Transverse colon (tissue), 4 donors: ENCODE data around the gene CETN1. TPM values are rescaled to one million over a fixed set of nuclear protein-coding genes. Genes with fewer than 3 reads are reported as not detected.

Experiments
- DNase-seq: peaks from one replicate; pipeline ENCODE4 v3.0.0-alpha.2; 2019
- H3K27ac ChIP-seq, 4 donors: fragments of 200-600 bp; sonication (generic); 2 replicates each; pipeline ENCODE4 v1.5.1; 2016 to 2018; ENCODE audit warnings: inconsistent platforms in 4 of 4
- H3K27me3 ChIP-seq: fragments of 200-600 bp; sonication (generic); 2 replicates; pipeline ENCODE4 v1.5.1; 2017; ENCODE audit warnings: inconsistent platforms
- H3K36me3 ChIP-seq, 4 donors: fragments of 200-600 bp; sonication (generic); 2 replicates each; pipeline ENCODE4 v1.5.1; 2017 to 2019; ENCODE audit warnings: inconsistent platforms in 4 of 4
- H3K4me1 ChIP-seq, 4 donors: fragments of 200-600 bp; sonication (generic); 2 replicates each; pipeline ENCODE4 v1.5.1; 2017 to 2020; ENCODE audit warnings: inconsistent platforms in 4 of 4
- H3K4me3 ChIP-seq, 4 donors: fragments of 200-600 bp; sonication (generic); 1 replicate in 1 of 4; 2 replicates in 3 of 4; pipeline versions ENCODE4 v1.5.1 to v1.6.1; 2017 to 2019; ENCODE audit warnings: inconsistent platforms in 4 of 4
- H3K9me3 ChIP-seq, 2 donors: fragments of 200-600 bp; sonication (generic); 2 replicates each; pipeline ENCODE4 v1.5.1; 2017 to 2019; ENCODE audit warnings: inconsistent platforms in 2 of 2
- EP300 ChIP-seq: sonication (generic); formaldehyde crosslinking; IDR thresholded peaks from one replicate; pipeline ENCODE4 v1.6.1; 2017; ENCODE audit warnings: antibody characterized with exemption, low read depth
- POLR2A ChIP-seq: fragments of 450-650 bp; IDR thresholded peaks from one replicate; pipeline ENCODE4 v1.6.1; 2016; ENCODE audit warnings: antibody characterized with exemption, mild to moderate bottlenecking, moderate library complexity
- POLR2AphosphoS5 ChIP-seq, 3 donors: sonication (generic); formaldehyde crosslinking; IDR thresholded peaks; one replicate each; pipeline ENCODE4 v1.6.1; 2016; ENCODE audit warnings: antibody characterized with exemption in 3 of 3
- WGBS, 2 donors: methylation state at CpG; one replicate each; pipeline ENCODE4 v1.1.5; 2018; ENCODE audit warnings: low coverage in 1 of 2; 5-methylcytosine and 5-hydroxymethylcytosine counted together
- in situ Hi-C, 4 donors: fragments of 200-750 bp; cut with MboI; loops; one replicate each; pipeline versions ENCODE4 v1.15.0 to v1.15.1; 2017; ENCODE audit warnings: low sequenced_read_pairs in 3 of 4, low pct_ligation_motif_present in 1 of 4, low pct_unique_long_range_greater_than_20kb in 1 of 4
- intact Hi-C: fragments of 100-400 bp; cut with DNase I; formaldehyde crosslinking; loops from one replicate; pipeline ENCODE4 v1.15.1; 2023; ENCODE audit warnings: low total_unique reads
- total RNA-seq, 4 donors: library from RNA; depleted of rRNA; stranded (reverse); fragments of >200 nt; gene quantifications; one replicate each; pipeline ENCODE4 v1.1.0, GENCODE V29; 2016
- TF ChIP-seq, protein P1 (sequence below), 5 experiments: fragments of 200-600 bp in 3 of 5; fragments of 450-650 bp in 2 of 5; sonication (generic) in 3 of 5; IDR thresholded peaks; 1 replicate in 2 of 5; 2 replicates in 3 of 5; pipeline ENCODE4 v1.5.1; 2016 to 2017; ENCODE audit warnings: antibody characterized with exemption in 5 of 5, inconsistent platforms in 3 of 5, mild to moderate bottlenecking in 2 of 5, moderate library complexity in 1 of 5

The CETN1 gene
- total RNA-seq, 4 donors from 2014 or later, result not detected

DNA sequence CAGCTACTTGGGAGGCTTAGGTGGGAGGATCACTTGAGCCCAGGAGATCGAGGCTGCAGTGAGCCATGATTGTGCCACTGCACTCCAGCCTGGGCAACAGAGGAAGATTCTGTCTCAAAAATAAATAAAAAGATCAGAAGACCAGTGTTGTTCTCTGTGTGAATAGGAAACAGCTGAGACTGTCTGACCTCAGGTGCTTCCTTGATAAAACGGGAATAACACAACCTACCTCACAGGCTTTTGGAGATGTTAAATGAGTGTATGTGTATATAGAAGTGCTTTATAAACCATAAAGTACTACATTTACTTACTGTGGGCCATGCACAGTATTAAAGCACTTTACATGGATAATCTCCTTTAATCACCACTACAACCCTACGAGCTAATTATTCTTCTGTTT, 9.9 kb upstream of the CETN1 start:
- Histone ChIP-seq H3K36me3 (no peaks in the 10 kb centered on the region), H3K9me3 (no peaks in the 10 kb centered on the region), H3K4me1 (no peaks in the 10 kb centered on the region), H3K27me3 (no peaks in the 10 kb centered on the region), H3K27ac (no peak overlapping the region), H3K4me3 (no peak overlapping the region)
- TF ChIP-seq, protein P1, sequence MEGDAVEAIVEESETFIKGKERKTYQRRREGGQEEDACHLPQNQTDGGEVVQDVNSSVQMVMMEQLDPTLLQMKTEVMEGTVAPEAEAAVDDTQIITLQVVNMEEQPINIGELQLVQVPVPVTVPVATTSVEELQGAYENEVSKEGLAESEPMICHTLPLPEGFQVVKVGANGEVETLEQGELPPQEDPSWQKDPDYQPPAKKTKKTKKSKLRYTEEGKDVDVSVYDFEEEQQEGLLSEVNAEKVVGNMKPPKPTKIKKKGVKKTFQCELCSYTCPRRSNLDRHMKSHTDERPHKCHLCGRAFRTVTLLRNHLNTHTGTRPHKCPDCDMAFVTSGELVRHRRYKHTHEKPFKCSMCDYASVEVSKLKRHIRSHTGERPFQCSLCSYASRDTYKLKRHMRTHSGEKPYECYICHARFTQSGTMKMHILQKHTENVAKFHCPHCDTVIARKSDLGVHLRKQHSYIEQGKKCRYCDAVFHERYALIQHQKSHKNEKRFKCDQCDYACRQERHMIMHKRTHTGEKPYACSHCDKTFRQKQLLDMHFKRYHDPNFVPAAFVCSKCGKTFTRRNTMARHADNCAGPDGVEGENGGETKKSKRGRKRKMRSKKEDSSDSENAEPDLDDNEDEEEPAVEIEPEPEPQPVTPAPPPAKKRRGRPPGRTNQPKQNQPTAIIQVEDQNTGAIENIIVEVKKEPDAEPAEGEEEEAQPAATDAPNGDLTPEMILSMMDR (IDR thresholded peaks at IDR 0.05), result no peak
- no peak for TF ChIP-seq EP300
- TF ChIP-seq POLR2AphosphoS5 (IDR thresholded peaks at IDR 0.05), result no peak
- no peak for TF ChIP-seq POLR2A
- intact Hi-C loops (no loop called here), in situ Hi-C loops (no loop called here)
- DNase-seq, result no peak
- WGBS, 2 donors, result 63 to 68% methylated on average over 2 to 3 of the region's 3 CpGs

DNA sequence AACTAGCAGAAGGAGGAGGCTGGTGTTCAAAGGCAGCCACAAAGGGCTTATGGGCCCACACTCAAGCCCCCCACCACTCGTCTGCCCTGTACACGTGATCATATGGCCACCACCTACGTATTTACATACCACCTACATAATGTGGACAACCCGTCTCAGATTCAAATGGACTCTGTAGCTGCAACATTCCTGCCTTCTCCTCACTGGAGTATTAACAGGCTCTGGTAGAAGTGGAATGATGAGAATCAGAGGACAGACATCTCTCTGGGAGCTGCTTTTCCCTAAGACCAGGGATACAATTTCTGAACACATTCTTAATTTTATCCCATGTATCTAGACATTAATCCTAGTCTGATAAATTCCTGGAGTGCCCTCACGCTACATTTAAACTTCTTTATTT, 9.5 kb upstream of the CETN1 start:
- intact Hi-C loops, result no loop called here
- WGBS, 2 donors, result 68 to 91% methylated on average over 5 of the region's 5 CpGs
- in situ Hi-C loops, result no loop called here

DNA sequence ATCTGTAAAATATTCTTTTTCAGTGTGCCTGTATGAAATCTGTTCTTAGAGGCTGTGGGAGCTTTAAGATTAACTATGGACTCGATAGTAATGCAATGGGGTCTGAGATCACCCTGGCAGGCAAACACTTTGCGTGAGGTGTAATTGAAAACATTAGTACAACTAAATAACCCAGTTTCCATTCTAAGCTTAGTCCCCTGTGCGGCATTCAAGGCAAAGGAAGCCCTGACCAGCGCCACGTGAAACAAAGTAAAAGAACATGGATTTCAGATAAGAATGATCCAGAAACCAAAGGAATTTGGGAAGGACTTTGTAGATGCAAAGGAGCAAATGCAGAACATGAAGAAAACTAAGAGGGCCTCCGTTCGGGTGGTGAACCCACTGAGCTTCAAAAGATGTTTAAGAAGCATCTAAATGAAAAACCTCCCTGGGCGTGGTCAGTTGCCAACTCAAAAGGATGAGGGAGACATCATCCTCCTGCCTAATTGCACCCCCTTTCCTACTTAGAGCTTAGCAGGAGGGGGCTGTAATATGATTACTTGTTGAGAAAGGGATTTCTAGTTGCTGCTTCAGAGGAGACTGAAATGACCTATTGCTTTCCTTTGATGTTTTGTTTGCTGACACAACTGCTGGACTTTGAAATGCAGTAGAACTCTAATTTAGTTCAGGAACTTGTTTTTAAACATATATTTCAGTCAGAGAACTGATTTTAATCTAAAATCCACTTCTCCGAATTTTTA, 7.9 kb upstream of the CETN1 start:
- WGBS, 2 donors, result 85 to 89% methylated on average over 5 to 9 of the region's 9 CpGs
- intact Hi-C loops, result no loop called here
- H3K4me3 ChIP-seq, result no peak overlapping the region
- TF ChIP-seq EP300, result no peak
- TF ChIP-seq POLR2AphosphoS5 (IDR thresholded peaks at IDR 0.05), result no peak
- TF ChIP-seq, protein P1 (IDR thresholded peaks at IDR 0.05), result no peak
- no peak for TF ChIP-seq POLR2A
- no peaks in the 10 kb centered on the region for H3K36me3 ChIP-seq
- no peak overlapping the region for H3K27ac ChIP-seq
- in situ Hi-C loops, result no loop called here
- H3K4me1 ChIP-seq, result no peaks in the 10 kb centered on the region
- H3K27me3 ChIP-seq, result no peaks in the 10 kb centered on the region
- no peak for DNase-seq
- H3K9me3 ChIP-seq, result no peaks in the 10 kb centered on the region

More for the DNA sequence above, 9.5 kb upstream of the CETN1 start:
- H3K4me1 ChIP-seq, result no peaks in the 10 kb centered on the region
- TF ChIP-seq POLR2A (no peak), POLR2AphosphoS5 (IDR thresholded peaks at IDR 0.05) (no peak), EP300 (no peak)
- TF ChIP-seq, protein P1 (IDR thresholded peaks at IDR 0.05), result no peak
- H3K9me3 ChIP-seq, result no peaks in the 10 kb centered on the region
- no peaks in the 10 kb centered on the region for H3K27me3 ChIP-seq
- H3K4me3 ChIP-seq, result no peak overlapping the region
- no peaks in the 10 kb centered on the region for H3K36me3 ChIP-seq
- H3K27ac ChIP-seq, result no peak overlapping the region
- DNase-seq, result no peak

DNA sequence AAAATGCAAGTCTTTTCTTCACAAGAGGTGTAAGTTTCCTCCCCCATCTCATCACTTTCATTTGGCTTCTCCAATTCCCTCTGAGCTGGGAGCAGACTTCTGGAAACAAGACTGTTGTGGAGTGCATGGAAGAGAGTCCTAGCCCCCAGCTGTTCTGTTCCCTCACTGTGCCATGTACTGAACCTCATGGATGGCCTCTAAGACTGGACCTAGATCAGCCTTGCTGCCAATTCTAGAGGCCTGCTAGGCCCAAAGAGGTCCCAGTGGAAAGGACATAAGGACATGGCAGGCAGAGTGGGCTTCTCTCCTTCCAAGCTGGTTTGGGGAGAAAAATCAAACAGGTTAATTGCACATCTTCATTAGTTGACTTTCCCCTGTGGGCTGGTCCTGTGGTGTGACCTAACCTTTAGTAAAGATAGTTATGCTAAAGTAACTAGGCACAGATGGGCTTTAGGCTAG, 7.3 kb upstream of the CETN1 start:
- no peaks in the 10 kb centered on the region for H3K9me3 ChIP-seq
- H3K27ac ChIP-seq, result no peak overlapping the region
- no peak for DNase-seq
- no peaks in the 10 kb centered on the region for H3K27me3 ChIP-seq
- intact Hi-C loops (no loop called here), in situ Hi-C loops (no loop called here)
- TF ChIP-seq, protein P1 (IDR thresholded peaks at IDR 0.05), result no peak
- TF ChIP-seq POLR2AphosphoS5 (IDR thresholded peaks at IDR 0.05), result no peak
- no peak for TF ChIP-seq POLR2A
- TF ChIP-seq EP300, result no peak
- H3K4me3 ChIP-seq, result no peak overlapping the region
- H3K36me3 ChIP-seq, result no peaks in the 10 kb centered on the region
- no peaks in the 10 kb centered on the region for H3K4me1 ChIP-seq
